Smooth muscle cell (in vitro differentiated cells): ENCODE results near the gene CHPT1. TPM values are rescaled to one million over a fixed set of nuclear protein-coding genes. Genes with fewer than 3 reads are reported as not detected.

Experiments
- DNase-seq: peaks from one replicate; lab custom pipeline; 2025; ENCODE audit not compliant: unreplicated experiment; lab: John Stamatoyannopoulos, UW
- H2AFZ ChIP-seq: fragments of 200-600 bp; sonication (generic); 2 replicates; pipeline ENCODE4 v1.6.0; 2016; ENCODE audit warnings: antibody characterized with exemption, low read depth, mild to moderate bottlenecking
- H3F3A ChIP-seq: fragments of 200-600 bp; sonication (generic); 2 replicates; pipeline ENCODE4 v1.6.0; 2017; ENCODE audit warnings: antibody characterized with exemption, low read depth
- H3K27ac ChIP-seq: fragments of 200-600 bp; sonication (generic); 2 replicates; pipeline ENCODE4 v1.5.1; 2016; ENCODE audit warnings: low read depth, mild to moderate bottlenecking
- H3K27me3 ChIP-seq: fragments of 200-600 bp; sonication (generic); 2 replicates; pipeline ENCODE4 v1.6.1; 2016; ENCODE audit warnings: low read depth, mild to moderate bottlenecking
- H3K36me3 ChIP-seq: fragments of 200-600 bp; sonication (generic); 2 replicates; pipeline ENCODE4 v1.5.1; 2016; ENCODE audit warnings: low read depth
- H3K4me1 ChIP-seq: fragments of 200-600 bp; sonication (generic); 2 replicates; pipeline ENCODE4 v1.5.1; 2016; ENCODE audit warnings: low read depth
- H3K4me2 ChIP-seq: fragments of 200-600 bp; sonication (generic); 2 replicates; pipeline ENCODE4 v1.6.0; 2016; ENCODE audit warnings: mild to moderate bottlenecking
- H3K4me3 ChIP-seq: fragments of 200-600 bp; sonication (generic); 2 replicates; pipeline ENCODE4 v1.5.1; 2016; ENCODE audit warnings: mild to moderate bottlenecking
- H3K79me2 ChIP-seq: fragments of 200-600 bp; sonication (generic); 2 replicates; pipeline ENCODE4 v1.6.0; 2016; ENCODE audit warnings: low read depth, mild to moderate bottlenecking
- H3K9ac ChIP-seq: fragments of 200-600 bp; sonication (generic); 2 replicates; pipeline ENCODE4 v1.6.0; 2016; ENCODE audit warnings: low read depth
- H3K9me3 ChIP-seq: fragments of 200-600 bp; sonication (generic); replicated peaks from 2 replicates; pipeline ENCODE4 v1.5.1; 2016; ENCODE audit warnings: low read depth
- H4K20me1 ChIP-seq: fragments of 200-600 bp; sonication (generic); 2 replicates; pipeline ENCODE4 v1.6.0; 2016; ENCODE audit warnings: low read depth
- CTCF ChIP-seq: fragments of 200-600 bp; sonication (generic); IDR thresholded peaks from 2 replicates; pipeline ENCODE4 v1.5.1; 2017; ENCODE audit warnings: borderline replicate concordance, mild to moderate bottlenecking, antibody characterized with exemption; ENCODE audit not compliant: insufficient read depth, poor library complexity, severe bottlenecking
- WGBS: methylation state at CpG from one replicate; pipeline ENCODE4 v1.1.7; 2016; ENCODE audit warnings: low lambda C conversion rate; 5-methylcytosine and 5-hydroxymethylcytosine counted together
- polyA plus RNA-seq: library from polyadenylated mRNA; unstranded; fragments of >200 nt; fragmentation: Nextera tagmentation; extraction: Ambion mirVana; gene quantifications from 2 replicates; pipeline ENCODE4 v1.2.1, GENCODE V29; 2016
- total RNA-seq: library from RNA; depleted of rRNA; stranded (reverse); fragments of >200 nt; gene quantifications from 2 replicates; pipeline ENCODE4 v1.2.3, GENCODE V29; 2014

Gene CHPT1
- total and polyA plus RNA-seq, 2 experiments from 2014 or later: 21.7 to 40.5 TPM

DNA sequence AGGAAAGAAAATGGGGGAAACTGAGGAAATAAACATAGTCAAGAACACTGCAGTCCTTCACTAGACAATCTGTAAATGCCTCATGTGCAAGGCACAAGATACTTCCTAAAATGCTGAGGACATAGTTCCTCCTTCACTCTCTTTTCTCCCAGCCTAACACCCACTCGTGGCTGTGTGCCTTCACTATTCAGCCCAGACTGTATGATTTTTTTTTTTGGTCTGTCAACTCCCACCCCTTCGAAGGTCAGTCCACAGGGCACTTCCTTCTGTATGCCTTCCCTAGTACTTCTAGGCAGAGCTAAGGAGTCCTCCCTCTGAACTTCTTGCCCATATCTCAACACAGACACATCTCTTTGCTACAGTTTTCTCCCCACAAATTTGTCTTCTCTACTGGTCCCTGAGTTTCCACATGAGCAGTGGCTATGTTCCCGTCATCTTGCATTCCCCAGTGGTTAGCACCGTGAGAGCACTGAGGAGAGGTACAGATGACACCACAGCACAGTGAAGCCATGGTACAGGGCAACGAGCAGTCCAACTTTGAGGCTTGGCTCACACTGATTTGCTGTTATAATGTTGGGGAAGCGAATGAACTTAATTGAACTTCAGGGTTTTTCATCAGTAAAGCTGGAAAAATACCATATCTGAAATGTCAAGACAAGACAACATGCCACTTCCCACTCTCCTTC is 65.9 kb downstream of the CHPT1 start:
- DNase-seq: no peak
- TF ChIP-seq CTCF: no peak
- H3K27me3 ChIP-seq: no peaks in the 10 kb centered on the region
- no peaks in the 10 kb centered on the region for H4K20me1 ChIP-seq
- no peaks in the 10 kb centered on the region for H3K4me1 ChIP-seq
- H3K9me3 ChIP-seq: no peaks in the 10 kb centered on the region
- H3F3A ChIP-seq: no peaks in the 10 kb centered on the region
- no peak overlapping the region for H3K27ac ChIP-seq
- H2AFZ ChIP-seq: no peak overlapping the region
- no peak overlapping the region for H3K9ac ChIP-seq
- 89% methylated on average over 6 of the region's 6 CpGs for WGBS
- no peaks in the 10 kb centered on the region for H3K79me2 ChIP-seq
- H3K4me2 ChIP-seq: no peak overlapping the region
- H3K36me3 ChIP-seq: no peaks in the 10 kb centered on the region
- no peak overlapping the region for H3K4me3 ChIP-seq

GRCh38 chr12:101764051-101764792 is 66.8 kb downstream of the CHPT1 start:
- H3K27ac ChIP-seq: no peak overlapping the region
- no peak for DNase-seq

GRCh38 chr12:101767537-101767936 is 70.1 kb downstream of the CHPT1 start:
- no peak for TF ChIP-seq CTCF
- WGBS: 90% methylated on average over 1 of the region's 1 CpG
- Histone ChIP-seq H4K20me1 (no peaks in the 10 kb centered on the region), H3K9me3 (no peaks in the 10 kb centered on the region), H3K27me3 (no peaks in the 10 kb centered on the region), H3K27ac (no peak overlapping the region), H3F3A (no peaks in the 10 kb centered on the region), H3K4me1 (no peaks in the 10 kb centered on the region), H3K79me2 (no peaks in the 10 kb centered on the region), H3K4me2 (no peak overlapping the region), H3K36me3 (no peaks in the 10 kb centered on the region), H3K4me3 (no peak overlapping the region), H3K9ac (no peak overlapping the region), H2AFZ (no peak overlapping the region)
- no peak for DNase-seq

More at GRCh38 chr12:101764051-101764792, 66.8 kb downstream of the CHPT1 start:
- TF ChIP-seq CTCF: no peak
- Histone ChIP-seq H3K4me2 (no peak overlapping the region), H4K20me1 (no peaks in the 10 kb centered on the region), H3K9ac (no peak overlapping the region), H3K9me3 (no peaks in the 10 kb centered on the region), H3K27me3 (no peaks in the 10 kb centered on the region), H3K36me3 (no peaks in the 10 kb centered on the region), H3K79me2 (no peaks in the 10 kb centered on the region), H2AFZ (no peak overlapping the region), H3F3A (no peaks in the 10 kb centered on the region), H3K4me3 (no peak overlapping the region), H3K4me1 (no peaks in the 10 kb centered on the region)
- 98% methylated on average over 5 of the region's 5 CpGs for WGBS
